Neural crest cell (in vitro differentiated cells): ENCODE results near the gene HDAC9. TPM values are rescaled to one million over a fixed set of nuclear protein-coding genes. Genes with fewer than 3 reads are reported as not detected.

Source experiments
- DNase-seq: peaks from one replicate; pipeline ENCODE4 v3.0.0; 2021; ENCODE audit warnings: low read depth, mixed read lengths, low spot score
- H3K27ac Mint-ChIP-seq: one replicate; pipeline ENCODE4 v1.8.0; 2021; ENCODE audit warnings: mild to moderate bottlenecking, mixed read lengths; ENCODE audit not compliant: unreplicated experiment
- H3K27me3 Mint-ChIP-seq: 2 replicates; pipeline ENCODE4 v1.8.0; 2021; ENCODE audit warnings: low read depth, mild to moderate bottlenecking, mixed read lengths
- H3K36me3 Mint-ChIP-seq: 2 replicates; pipeline ENCODE4 v1.8.0; 2021; ENCODE audit warnings: low read depth, mild to moderate bottlenecking, mixed read lengths
- H3K4me1 Mint-ChIP-seq: 2 replicates; pipeline ENCODE4 v1.8.0; 2021; ENCODE audit warnings: mixed read lengths
- H3K4me3 Mint-ChIP-seq: one replicate; pipeline ENCODE4 v1.8.0; 2021; ENCODE audit warnings: mild to moderate bottlenecking, mixed read lengths
- H3K9me3 Mint-ChIP-seq: 2 replicates; pipeline ENCODE4 v1.8.0; 2021; ENCODE audit warnings: mixed read lengths
- CTCF ChIP-seq: fragments of 200-600 bp; sonication (generic); conservative IDR thresholded peaks from 2 replicates; pipeline ENCODE4 v1.5.0; 2021; ENCODE audit warnings: antibody characterized with exemption, mild to moderate bottlenecking
- total RNA-seq: library from RNA; stranded (reverse); gene quantifications from 2 replicates; pipeline ENCODE4 v1.2.1, GENCODE V29; 2021

HDAC9 gene
- total RNA-seq, 1 donor from 2014 or later: 32.3 TPM

- TF ChIP-seq CTCF: no peak
- H3K9me3 Mint-ChIP-seq: no peaks in the 10 kb centered on the region
- no peak overlapping the region for H3K4me3 Mint-ChIP-seq
- no peaks in the 10 kb centered on the region for H3K27me3 Mint-ChIP-seq
- H3K4me1 Mint-ChIP-seq: peaks cover 11% of the 10 kb centered on the region
- no peak for DNase-seq
- no peaks in the 10 kb centered on the region for H3K36me3 Mint-ChIP-seq
- H3K27ac Mint-ChIP-seq: no peak overlapping the region
Measured at GRCh38 chr7:18997477-18998150, 502.1 kb downstream of the HDAC9 start.

- no peak overlapping the region for H3K27ac Mint-ChIP-seq
- peaks cover 11% of the 10 kb centered on the region for H3K4me1 Mint-ChIP-seq
- no peak overlapping the region for H3K4me3 Mint-ChIP-seq
- no peaks in the 10 kb centered on the region for H3K9me3 Mint-ChIP-seq
- no peak for TF ChIP-seq CTCF
- no peaks in the 10 kb centered on the region for H3K36me3 Mint-ChIP-seq
- DNase-seq: no peak
- no peaks in the 10 kb centered on the region for H3K27me3 Mint-ChIP-seq
Measured at GRCh38 chr7:19000410-19000809, 504.9 kb downstream of the HDAC9 start.

GRCh38 chr7:19001854-19002253 is 506.3 kb downstream of the HDAC9 start:
- Mint-ChIP-seq H3K27ac (no peak overlapping the region), H3K36me3 (no peaks in the 10 kb centered on the region), H3K9me3 (no peaks in the 10 kb centered on the region), H3K4me1 (peaks cover 2% of the 10 kb centered on the region), H3K4me3 (no peak overlapping the region), H3K27me3 (no peaks in the 10 kb centered on the region)
- DNase-seq: no peak
- TF ChIP-seq CTCF: no peak

- Mint-ChIP-seq H3K36me3 (no peaks in the 10 kb centered on the region), H3K4me1 (no peaks in the 10 kb centered on the region), H3K4me3 (no peak overlapping the region), H3K27ac (no peak overlapping the region), H3K9me3 (no peaks in the 10 kb centered on the region), H3K27me3 (no peaks in the 10 kb centered on the region)
- no peak for TF ChIP-seq CTCF
- no peak for DNase-seq
Measured at GRCh38 chr7:19009241-19009935, 513.8 kb downstream of the HDAC9 start.

- no peaks in the 10 kb centered on the region for H3K9me3 Mint-ChIP-seq
- no peaks in the 10 kb centered on the region for H3K36me3 Mint-ChIP-seq
- H3K27me3 Mint-ChIP-seq: no peaks in the 10 kb centered on the region
- H3K4me1 Mint-ChIP-seq: no peaks in the 10 kb centered on the region
- no peak overlapping the region for H3K4me3 Mint-ChIP-seq
- no peak overlapping the region for H3K27ac Mint-ChIP-seq
- TF ChIP-seq CTCF: no peak
- no peak for DNase-seq
Measured at GRCh38 chr7:19009936-19010280, 514.4 kb downstream of the HDAC9 start.
